ENCODE measurements around the gene RDH5.
"Not testable (repeated sequence)": the region's sequence is repeated elsewhere in the genome, so short reads cannot be mapped to it uniquely, and the experiment has no call there.

GRCh38 chr12:55758575-55758974 lies 38.4 kb downstream of the RDH5 start:
- not testable (repeated sequence) for TF ChIP-seq CTCF (conservative IDR thresholded peaks at IDR 0.05; ENCODE audit: low read depth, low read length); EZH2 (IDR thresholded peaks at IDR 0.05; ENCODE audit: borderline replicate concordance, low read depth, low read length, poor library complexity, severe bottlenecking)

Data from A673 (cell line).